Neural crest cell (in vitro differentiated cells): ENCODE data around the gene EPHA4. TPM values are rescaled to one million over a fixed set of nuclear protein-coding genes. Genes with fewer than 3 reads are reported as not detected.

Source experiments
- DNase-seq: peaks from one replicate; pipeline ENCODE4 v3.0.0; 2021; ENCODE audit warnings: low read depth, mixed read lengths, low spot score
- H3K27ac Mint-ChIP-seq: one replicate; pipeline ENCODE4 v1.8.0; 2021; ENCODE audit warnings: mild to moderate bottlenecking, mixed read lengths; ENCODE audit not compliant: unreplicated experiment
- H3K27me3 Mint-ChIP-seq: 2 replicates; pipeline ENCODE4 v1.8.0; 2021; ENCODE audit warnings: low read depth, mild to moderate bottlenecking, mixed read lengths
- H3K36me3 Mint-ChIP-seq: 2 replicates; pipeline ENCODE4 v1.8.0; 2021; ENCODE audit warnings: low read depth, mild to moderate bottlenecking, mixed read lengths
- H3K4me1 Mint-ChIP-seq: 2 replicates; pipeline ENCODE4 v1.8.0; 2021; ENCODE audit warnings: mixed read lengths
- H3K4me3 Mint-ChIP-seq: one replicate; pipeline ENCODE4 v1.8.0; 2021; ENCODE audit warnings: mild to moderate bottlenecking, mixed read lengths
- H3K9me3 Mint-ChIP-seq: 2 replicates; pipeline ENCODE4 v1.8.0; 2021; ENCODE audit warnings: mixed read lengths
- total RNA-seq: library from RNA; stranded (reverse); gene quantifications from 2 replicates; pipeline ENCODE4 v1.2.1, GENCODE V29; 2021
- TF ChIP-seq, protein P1 (sequence below): fragments of 200-600 bp; sonication (generic); conservative IDR thresholded peaks from 2 replicates; pipeline ENCODE4 v1.5.0; 2021; ENCODE audit warnings: antibody characterized with exemption, mild to moderate bottlenecking

Gene EPHA4
- total RNA-seq, 1 donor from 2014 or later: 108 TPM

DNA sequence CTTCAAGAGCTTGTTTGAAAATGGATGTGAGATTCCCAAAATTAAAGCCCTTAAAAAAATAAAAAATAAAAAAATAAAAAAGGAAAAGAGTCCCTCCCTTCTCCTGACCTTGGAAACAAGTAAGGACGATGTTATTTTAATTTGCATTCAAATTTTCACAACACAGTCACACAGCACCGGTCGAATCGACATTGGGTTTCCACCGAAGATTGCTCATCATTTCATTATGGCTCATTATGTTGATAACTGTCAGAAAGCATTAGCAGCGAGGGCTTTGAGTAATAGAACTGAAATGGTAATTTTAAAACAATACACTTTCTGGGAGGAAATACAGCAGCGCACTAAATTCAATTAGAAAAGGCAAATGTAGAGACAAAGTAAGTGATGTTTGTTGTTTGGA lies 78.7 kb downstream of the EPHA4 start:
- DNase-seq: no peak
- Mint-ChIP-seq H3K4me3 (no peak overlapping the region), H3K27ac (no peak overlapping the region), H3K36me3 (peaks cover 2% of the 10 kb centered on the region), H3K9me3 (no peaks in the 10 kb centered on the region), H3K4me1 (peaks cover 30% of the 10 kb centered on the region), H3K27me3 (no peaks in the 10 kb centered on the region)
- TF ChIP-seq, protein P1, sequence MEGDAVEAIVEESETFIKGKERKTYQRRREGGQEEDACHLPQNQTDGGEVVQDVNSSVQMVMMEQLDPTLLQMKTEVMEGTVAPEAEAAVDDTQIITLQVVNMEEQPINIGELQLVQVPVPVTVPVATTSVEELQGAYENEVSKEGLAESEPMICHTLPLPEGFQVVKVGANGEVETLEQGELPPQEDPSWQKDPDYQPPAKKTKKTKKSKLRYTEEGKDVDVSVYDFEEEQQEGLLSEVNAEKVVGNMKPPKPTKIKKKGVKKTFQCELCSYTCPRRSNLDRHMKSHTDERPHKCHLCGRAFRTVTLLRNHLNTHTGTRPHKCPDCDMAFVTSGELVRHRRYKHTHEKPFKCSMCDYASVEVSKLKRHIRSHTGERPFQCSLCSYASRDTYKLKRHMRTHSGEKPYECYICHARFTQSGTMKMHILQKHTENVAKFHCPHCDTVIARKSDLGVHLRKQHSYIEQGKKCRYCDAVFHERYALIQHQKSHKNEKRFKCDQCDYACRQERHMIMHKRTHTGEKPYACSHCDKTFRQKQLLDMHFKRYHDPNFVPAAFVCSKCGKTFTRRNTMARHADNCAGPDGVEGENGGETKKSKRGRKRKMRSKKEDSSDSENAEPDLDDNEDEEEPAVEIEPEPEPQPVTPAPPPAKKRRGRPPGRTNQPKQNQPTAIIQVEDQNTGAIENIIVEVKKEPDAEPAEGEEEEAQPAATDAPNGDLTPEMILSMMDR: no peak

DNA sequence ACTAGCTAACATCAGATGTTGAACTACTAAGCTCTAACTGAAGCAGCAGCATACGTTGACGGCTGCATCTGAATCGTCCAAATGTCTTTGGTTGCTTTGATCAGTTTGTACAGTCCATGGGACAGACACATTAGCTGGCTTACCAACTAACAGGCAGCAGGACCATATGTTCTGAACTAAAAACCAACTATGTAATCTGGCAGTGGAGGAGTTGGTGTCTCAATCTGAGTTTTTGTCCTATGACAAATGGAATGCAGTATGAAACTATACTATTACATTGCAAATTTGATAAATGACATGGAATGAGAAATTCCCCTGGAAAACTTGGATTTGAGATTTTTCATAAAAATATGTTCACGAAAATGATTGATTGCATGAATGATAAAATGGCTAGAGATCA lies 79.5 kb downstream of the EPHA4 start:
- Mint-ChIP-seq H3K4me3 (no peak overlapping the region), H3K27me3 (no peaks in the 10 kb centered on the region), H3K27ac (no peak overlapping the region), H3K36me3 (peaks cover 2% of the 10 kb centered on the region), H3K9me3 (no peaks in the 10 kb centered on the region), H3K4me1 (peaks cover 24% of the 10 kb centered on the region)
- TF ChIP-seq, protein P1: no peak
- DNase-seq: no peak

DNA sequence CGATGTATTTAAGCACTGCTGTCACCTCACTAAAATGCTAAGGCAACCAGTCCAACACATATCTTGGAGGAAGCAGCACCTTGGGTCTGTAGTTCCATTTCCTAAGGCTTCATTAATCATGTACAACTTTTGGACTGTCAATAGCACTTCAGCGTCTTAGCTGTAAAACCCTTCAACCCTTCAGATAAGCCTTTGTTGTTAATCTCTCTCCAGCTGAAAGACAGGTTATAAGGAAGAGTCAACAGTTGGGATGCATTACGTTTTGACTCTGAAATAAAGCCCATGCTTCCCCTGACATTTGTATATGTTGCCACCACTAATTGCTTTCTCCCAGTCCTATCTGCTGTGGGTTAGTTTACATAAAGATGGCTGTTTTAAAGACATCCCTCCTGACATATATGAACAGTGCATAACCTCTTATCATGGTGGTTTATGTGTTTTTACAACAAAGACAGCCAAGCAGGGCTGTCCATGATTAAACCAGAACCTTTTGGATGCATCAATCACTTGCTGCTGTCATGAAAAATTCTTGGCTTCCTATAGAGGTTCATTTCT lies 81.5 kb downstream of the EPHA4 start:
- no peak overlapping the region for H3K27ac Mint-ChIP-seq
- peaks cover 2% of the 10 kb centered on the region for H3K36me3 Mint-ChIP-seq
- peaks cover 18% of the 10 kb centered on the region for H3K4me1 Mint-ChIP-seq
- H3K27me3 Mint-ChIP-seq: no peaks in the 10 kb centered on the region
- H3K4me3 Mint-ChIP-seq: no peak overlapping the region
- DNase-seq: no peak
- no peaks in the 10 kb centered on the region for H3K9me3 Mint-ChIP-seq
- TF ChIP-seq, protein P1: no peak

DNA sequence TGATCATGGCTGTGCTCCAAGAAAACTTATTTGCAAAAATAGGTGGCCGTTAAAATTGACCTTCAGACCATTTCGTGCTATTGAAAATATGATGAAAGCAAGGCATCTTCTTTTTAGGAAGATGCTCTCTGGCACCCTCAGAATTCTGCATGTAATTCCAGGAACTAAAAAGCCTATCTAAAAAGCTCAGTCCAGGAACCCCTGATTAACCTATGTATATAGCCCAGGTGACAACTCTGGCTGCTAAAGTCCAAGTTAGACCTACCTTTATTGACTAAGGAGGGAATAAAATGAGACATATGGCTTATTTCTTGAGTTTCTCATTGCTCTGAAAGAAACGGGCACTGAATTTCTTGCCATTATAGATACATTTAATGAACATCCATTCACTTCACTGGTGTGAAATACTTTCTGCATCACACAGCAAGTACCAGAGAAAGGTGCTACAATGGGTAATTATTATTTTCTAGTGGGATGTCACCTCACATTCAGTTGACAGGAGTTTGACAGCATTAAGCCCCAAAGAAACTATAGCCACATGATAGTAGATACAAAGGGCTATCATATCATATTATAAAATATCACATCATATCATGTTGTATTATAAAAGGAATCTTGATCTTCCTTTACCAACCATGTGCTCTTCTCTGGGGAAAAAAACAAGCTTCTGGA lies 83.8 kb downstream of the EPHA4 start:
- H3K27me3 Mint-ChIP-seq: no peaks in the 10 kb centered on the region
- peaks cover 3% of the 10 kb centered on the region for H3K36me3 Mint-ChIP-seq
- no peak overlapping the region for H3K27ac Mint-ChIP-seq
- H3K4me3 Mint-ChIP-seq: no peak overlapping the region
- no peaks in the 10 kb centered on the region for H3K4me1 Mint-ChIP-seq
- H3K9me3 Mint-ChIP-seq: no peaks in the 10 kb centered on the region
- no peak for DNase-seq
- TF ChIP-seq, protein P1: no peak

DNA sequence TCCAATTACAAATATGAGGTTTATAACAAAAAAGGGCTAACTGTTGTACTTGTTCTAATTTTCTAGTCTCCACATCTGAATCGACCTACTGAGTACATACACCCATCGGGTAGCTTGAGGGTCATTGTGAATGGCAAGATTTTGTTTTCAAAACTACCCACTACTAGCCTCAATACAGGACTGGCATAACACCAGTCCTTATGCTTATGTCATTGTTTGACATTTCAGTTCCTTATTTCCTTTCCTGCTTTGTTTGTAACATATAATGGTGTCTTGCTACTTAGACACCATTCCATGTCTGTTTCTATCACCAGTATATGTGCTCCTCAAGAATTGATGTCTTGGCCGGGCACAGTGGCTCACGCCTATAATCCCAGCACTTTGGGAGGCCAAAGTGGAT lies 86.0 kb downstream of the EPHA4 start:
- peaks cover 6% of the 10 kb centered on the region for H3K36me3 Mint-ChIP-seq
- no peaks in the 10 kb centered on the region for H3K9me3 Mint-ChIP-seq
- H3K27me3 Mint-ChIP-seq: no peaks in the 10 kb centered on the region
- DNase-seq: no peak
- no peak overlapping the region for H3K4me3 Mint-ChIP-seq
- TF ChIP-seq, protein P1: no peak
- no peak overlapping the region for H3K27ac Mint-ChIP-seq
- peaks cover 5% of the 10 kb centered on the region for H3K4me1 Mint-ChIP-seq
